K562 (cell line): ENCODE results near the gene SRSF5. TPM values are rescaled to one million over a fixed set of nuclear protein-coding genes. Genes with fewer than 3 reads are reported as not detected.

ENCODE experiments used
- ATAC-seq: fragments of 200-7000 bp; cut with Tn5 transposase; 3 replicates; pipeline ENCODE4 v1.9.1; 2020; ENCODE audit warnings: moderate library complexity
- BruUV-seq: library from RNA; stranded (reverse); fragments of 400-500 nt; replicated peaks from 2 replicates; lab custom pipeline; 2021; lab: Mats Ljungman, UMichigan
- CTCF ChIA-PET: fragments of 300-600 bp; formaldehyde crosslinking; extraction: SDS; loops from one replicate; lab custom pipeline; 2021; ENCODE audit warnings: low intra/inter-chr PET ratio; lab: Yijun Ruan, JAX
- POLR2A ChIA-PET: fragments of 300-600, 350-650 bp; sonication (Branson Sonifier 250); formaldehyde crosslinking; extraction: SDS; loops from one replicate; lab custom pipeline; 2021; ENCODE audit warnings: antibody characterized with exemption, inconsistent platforms; lab: Yijun Ruan, JAX
- DNase-seq, 4 experiments: peaks; one replicate each; pipeline versions ENCODE4 v3.0.0 to v3.0.0-alpha.2; 2011 to 2018; ENCODE audit warnings: low spot score in 3 of 4, mixed read lengths in 3 of 4; ENCODE audit errors: extremely low read depth in 1 of 4
- FAIRE-seq: peaks from 2 replicates; lab custom pipeline; 2011; peaks lifted over from hg19 to GRCh38; lab: Jason Lieb, UNC
- H2AFZ ChIP-seq: 2 replicates; pipeline ENCODE4 v1.6.0; 2011; ENCODE audit warnings: low read depth, low read length, control low read depth, inconsistent platforms
- H3K27ac ChIP-seq: fragments of 200-600 bp; 3 replicates; pipeline ENCODE4 v1.8.0; 2011; ENCODE audit warnings: low read depth, mild to moderate bottlenecking, control low read depth, inconsistent platforms, low read length, moderate library complexity, mixed read lengths; ENCODE audit errors: extremely low read depth
- H3K27me3 ChIP-seq, 2 experiments: fragments of 300-600 bp in 1 of 2; 2 replicates in 1 of 2; 3 replicates in 1 of 2; pipeline versions ENCODE4 v1.6.0 to v1.8.0; 2011; ENCODE audit warnings: inconsistent platforms in 2 of 2, low read length in 2 of 2, mild to moderate bottlenecking in 1 of 2, mixed read lengths in 1 of 2, moderate library complexity in 1 of 2; ENCODE audit not compliant: control insufficient read depth in 2 of 2, insufficient read depth in 2 of 2
- H3K36me3 ChIP-seq: fragments of 300-600 bp; 3 replicates; pipeline ENCODE4 v1.8.0; 2011; ENCODE audit warnings: mild to moderate bottlenecking, low read length, inconsistent platforms; ENCODE audit not compliant: control insufficient read depth, insufficient read depth
- H3K4me1 ChIP-seq, 2 experiments: fragments of 200-600 bp in 1 of 2; replicated peaks in 1 of 2; 2 replicates in 1 of 2; 3 replicates in 1 of 2; pipeline versions ENCODE4 v1.5.1 to v1.8.0; 2011; ENCODE audit warnings: inconsistent platforms in 2 of 2, low read length in 2 of 2, mild to moderate bottlenecking in 1 of 2, mixed read lengths in 1 of 2, moderate library complexity in 1 of 2; ENCODE audit not compliant: control insufficient read depth in 2 of 2, insufficient read depth in 2 of 2
- H3K4me2 ChIP-seq: 2 replicates; pipeline ENCODE4 v1.6.1; 2011; ENCODE audit warnings: low read length, control low read depth, inconsistent platforms, mixed read lengths; ENCODE audit not compliant: insufficient read depth
- H3K4me3 ChIP-seq: fragments of 200-600 bp; sonication (generic), shearing (Covaris generic); 2 replicates; pipeline ENCODE4 v1.5.1; 2016; ENCODE audit warnings: control low read depth, inconsistent platforms
- H3K79me2 ChIP-seq: fragments of 200-600 bp; 3 replicates; pipeline ENCODE4 v1.8.0; 2011; ENCODE audit warnings: low read length, inconsistent platforms; ENCODE audit not compliant: control insufficient read depth, insufficient read depth
- H3K9ac ChIP-seq, 2 experiments: 2 replicates each; pipeline versions ENCODE4 v1.6.0 to v1.6.1; 2011; ENCODE audit warnings: low read depth in 2 of 2, low read length in 2 of 2, control low read depth in 1 of 2, inconsistent platforms in 1 of 2, mild to moderate bottlenecking in 1 of 2, mixed read lengths in 1 of 2; ENCODE audit not compliant: insufficient read depth in 1 of 2
- H3K9me1 ChIP-seq: one replicate; pipeline ENCODE4 v1.6.0; 2011; ENCODE audit warnings: inconsistent platforms, mild to moderate bottlenecking, low read length, moderate library complexity; ENCODE audit not compliant: control insufficient read depth, insufficient read depth
- H3K9me3 ChIP-seq: replicated peaks from 2 replicates; pipeline ENCODE4 v1.5.1; 2011; ENCODE audit warnings: low read depth, low read length, inconsistent platforms; ENCODE audit not compliant: control insufficient read depth, insufficient read depth
- H4K20me1 ChIP-seq: replicated peaks from 2 replicates; pipeline ENCODE4 v1.6.1; 2011; ENCODE audit warnings: low read length, inconsistent platforms, mixed read lengths; ENCODE audit not compliant: control insufficient read depth, insufficient read depth
- C11orf30 ChIP-seq: fragments of 450-650 bp; IDR thresholded peaks from 2 replicates; pipeline ENCODE4 v1.6.1; 2016; ENCODE audit warnings: low read depth, mild to moderate bottlenecking
- CREM ChIP-seq: IDR thresholded peaks from 2 replicates; pipeline ENCODE4 v1.6.1; 2014; ENCODE audit warnings: antibody characterized with exemption, low read depth
- FOXA3 ChIP-seq, 2 experiments: fragments of 450-650 bp in 1 of 2; sonication (generic) in 1 of 2; formaldehyde crosslinking; IDR thresholded peaks in 1 of 2; conservative IDR thresholded peaks in 1 of 2; 2 replicates each; pipeline versions ENCODE4 v1.4.0 to v1.8.0; 2020 to 2022; ENCODE audit warnings: mild to moderate bottlenecking in 2 of 2, missing genetic modification reagents in 1 of 2
- FOXP1 ChIP-seq: sonication (generic); formaldehyde crosslinking; IDR thresholded peaks from 2 replicates; pipeline ENCODE4 v1.8.0; 2022; ENCODE audit warnings: mild to moderate bottlenecking, missing genetic modification reagents
- HLTF ChIP-seq: fragments of 450-650 bp; IDR thresholded peaks from 2 replicates; pipeline ENCODE4 v1.6.1; 2016
- PCBP1 ChIP-seq: fragments of 200-400 bp; formaldehyde crosslinking; IDR thresholded peaks from 2 replicates; pipeline ENCODE4 v1.6.1; 2018; ENCODE audit warnings: mild to moderate bottlenecking, low read depth, low read length; ENCODE audit not compliant: poor library complexity, severe bottlenecking
- PHF8 ChIP-seq: fragments of 200-600 bp; sonication (generic); IDR thresholded peaks from 2 replicates; pipeline ENCODE4 v1.6.1; 2012; ENCODE audit warnings: mixed run types, mild to moderate bottlenecking, inconsistent platforms, low read length, moderate library complexity, borderline replicate concordance
- POLR2A ChIP-seq: fragments of 450-650 bp; conservative IDR thresholded peaks from 2 replicates; pipeline ENCODE4 v1.6.1; 2016
- RBBP5 ChIP-seq: fragments of 200-600 bp; sonication (generic); IDR thresholded peaks from 2 replicates; pipeline ENCODE4 v1.6.1; 2012; ENCODE audit warnings: borderline replicate concordance, mild to moderate bottlenecking, low read length, control low read depth, inconsistent platforms; ENCODE audit not compliant: insufficient read depth, poor library complexity, severe bottlenecking
- RNF2 ChIP-seq: sonication (generic); IDR thresholded peaks from 2 replicates; pipeline ENCODE4 v1.6.1; 2016
- ZSCAN32 ChIP-seq: fragments of 450-650 bp; formaldehyde crosslinking; IDR thresholded peaks from 2 replicates; pipeline ENCODE4 v1.4.0; 2020; ENCODE audit warnings: mild to moderate bottlenecking, moderate library complexity
- WGBS: fragments of 100-300 bp; shearing (Covaris generic); methylation state at CpG from one replicate; pipeline ENCODE4 v1.1.6; 2016; ENCODE audit warnings: low coverage, mixed read lengths; ENCODE audit not compliant: insufficient coverage; ENCODE audit errors: missing lambda C conversion rate; 5-methylcytosine and 5-hydroxymethylcytosine counted together
- in situ Hi-C: fragments of 300-500 bp; cut with MboI; formaldehyde crosslinking; loops from 4 replicates; pipeline ENCODE4 v1.15.0; 2018; ENCODE audit warnings: inconsistent platforms, mixed read lengths
- intact Hi-C: fragments of 100-400 bp; cut with micrococcal nuclease; formaldehyde crosslinking; loops from 2 replicates; pipeline ENCODE4 v1.14.2; 2022
- polyA plus RNA-seq, 8 experiments: library from polyadenylated mRNA; depleted of rRNA in 4 of 8; stranded (reverse) in 5 of 8; unstranded in 3 of 8; fragments of >200 nt; fragmentation: Nextera tagmentation in 2 of 8; fragmentation: Illumina TruSeq in 1 of 8; extraction: Ambion mirVana in 2 of 8; extraction: Trizol in 1 of 8; gene quantifications; 2 replicates each; pipeline versions ENCODE4 v1.2.1 to v1.2.3, GENCODE V29; 2011 to 2014; ENCODE audit warnings: inconsistent platforms in 1 of 8, missing spikeins in 1 of 8
- total RNA-seq, 7 experiments: library from RNA; depleted of rRNA in 6 of 7; stranded (reverse); fragments of >200 nt in 6 of 7; fragmentation: Illumina TruSeq in 2 of 7; extraction: Trizol in 2 of 7; gene quantifications; 2 replicates each; pipeline versions ENCODE4 v1.2.1 to v1.2.3, GENCODE V29; 2011 to 2021; ENCODE audit warnings: low replicate concordance in 1 of 7
- TF ChIP-seq, protein P1 (sequence below), 2 experiments: fragments of 450-650 bp; conservative IDR thresholded peaks; 2 replicates each; pipeline ENCODE4 v1.6.1; 2017; ENCODE audit warnings: mild to moderate bottlenecking in 2 of 2, moderate library complexity in 2 of 2
- TF ChIP-seq, protein P2 (sequence below): fragments of 200-800 bp; sonication (Bioruptor generic); IDR thresholded peaks from 2 replicates; pipeline ENCODE4 v1.6.1; 2017; ENCODE audit warnings: missing genetic modification characterization, missing compliant biosample characterization
- TF ChIP-seq, protein P3 (sequence below), 2 experiments: fragments of 250-450 bp in 1 of 2; fragments of 450-650 bp in 1 of 2; sonication (Bioruptor Pico) in 1 of 2; IDR thresholded peaks; 2 replicates each; pipeline versions ENCODE4 v1.6.1 to v1.8.0; 2016 to 2021; ENCODE audit warnings: mild to moderate bottlenecking in 2 of 2, moderate library complexity in 2 of 2, missing compliant biosample characterization in 1 of 2, missing genetic modification characterization in 1 of 2
- TF ChIP-seq, protein P4 (sequence below): fragments of 250-450 bp; sonication (Bioruptor Pico); IDR thresholded peaks from 2 replicates; pipeline ENCODE4 v1.9.0; 2021; ENCODE audit warnings: mild to moderate bottlenecking, inconsistent platforms

Gene SRSF5
- total and polyA plus RNA-seq, 9 of the 15 experiments (the other 6 are each of a cell fraction or from before 2014, with no cell fraction given), result 108 to 460 (median 212) TPM

DNA sequence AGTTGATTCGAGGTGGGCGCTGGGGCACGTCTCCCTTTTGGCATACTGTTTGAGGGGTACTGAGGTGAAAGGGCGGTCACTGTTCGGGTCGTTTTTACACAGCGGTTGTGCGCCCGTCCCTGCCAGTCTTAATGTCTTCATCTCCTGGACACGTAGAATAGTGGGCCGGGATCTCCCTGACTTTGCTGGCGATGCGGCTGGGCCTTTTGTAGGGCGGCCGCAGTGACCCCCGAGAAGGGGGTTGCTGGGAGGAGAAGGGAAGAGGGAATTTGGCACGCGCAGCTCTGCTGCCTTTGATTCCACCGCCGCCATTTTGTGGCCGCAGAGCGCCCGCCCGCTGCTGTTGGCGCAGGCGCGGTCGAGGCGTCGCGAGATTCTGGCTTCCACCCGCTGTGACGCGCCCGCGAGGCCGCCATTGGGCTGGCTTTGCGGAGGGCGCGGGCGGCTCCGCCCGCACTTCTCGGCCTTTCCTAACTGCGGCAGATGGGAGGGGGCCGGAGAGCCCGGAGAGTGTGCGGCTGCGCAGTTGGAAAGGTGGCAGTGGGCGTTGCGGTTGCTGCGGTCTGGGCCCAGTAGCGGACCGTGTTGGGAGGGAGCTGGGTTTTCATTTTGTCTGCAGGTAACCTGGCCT is 542 bp downstream of the SRSF5 start:
- WGBS, result under 1% methylated on average over 43 of the region's 54 CpGs
- Histone ChIP-seq H3K36me3 (peaks cover 48% of the 10 kb centered on the region), H3K27me3 (no peaks in the 10 kb centered on the region), H4K20me1 (peaks cover 25% of the 10 kb centered on the region), H3K27ac (peak overlapping the region; percentile 100), H3K4me3 (peak overlapping the region; percentile 100), H3K4me2 (peak overlapping the region; percentile 95), H3K9me1 (peaks cover 7% of the 10 kb centered on the region), H3K4me1 (peaks cover 8 to 11% of the 10 kb centered on the region in 2 experiments; a peak in 3 of 5 replicates), H3K9ac (peak overlapping the region; percentile 100), H3K79me2 (peaks cover 45% of the 10 kb centered on the region), H2AFZ (peak overlapping the region; percentile 79), H3K9me3 (0 out of 2 replicates have a peak, but pooled peaks cover 2% of the 10 kb centered on the region)
- BruUV-seq, result TSS peak; percentile 37
- CTCF ChIA-PET, result no interaction called here
- ATAC-seq (peak; percentile 93), DNase-seq (peak; percentile 69 to 92 (median 81)), FAIRE-seq (peak; percentile 75)
- POLR2A ChIA-PET, result interaction anchor here (0.6 to 2.8 kb wide), 20 partner anchors 8 to 224 kb away, joined by 3 to 24 read pairs (median 5); partner anchors contain the start of gene SUSD6
- in situ Hi-C loops (no loop called here), intact Hi-C loops (no loop called here)
- TF ChIP-seq FOXA3 (CRISPR knock-in tag; conservative IDR thresholded peaks at IDR 0.05 in 1 of 2, IDR thresholded peaks at IDR 0.05 in 1 of 2) (no peak), FOXP1 (CRISPR knock-in tag) (0 out of 2 replicates have a peak, but pooled peaks have one; percentile 31), POLR2A (peak; percentile 86), HLTF (no peak), PHF8 (peak; percentile 32), PCBP1 (peak; percentile 75), CREM (peak; percentile 80), C11orf30 (0 out of 2 replicates have a peak, but pooled peaks have one; percentile 6), RBBP5 (peak; percentile 73), ZSCAN32 (CRISPR knock-in tag) (no peak), RNF2 (0 out of 2 replicates have a peak, but pooled peaks have one; percentile 8)
- TF ChIP-seq, protein P1, sequence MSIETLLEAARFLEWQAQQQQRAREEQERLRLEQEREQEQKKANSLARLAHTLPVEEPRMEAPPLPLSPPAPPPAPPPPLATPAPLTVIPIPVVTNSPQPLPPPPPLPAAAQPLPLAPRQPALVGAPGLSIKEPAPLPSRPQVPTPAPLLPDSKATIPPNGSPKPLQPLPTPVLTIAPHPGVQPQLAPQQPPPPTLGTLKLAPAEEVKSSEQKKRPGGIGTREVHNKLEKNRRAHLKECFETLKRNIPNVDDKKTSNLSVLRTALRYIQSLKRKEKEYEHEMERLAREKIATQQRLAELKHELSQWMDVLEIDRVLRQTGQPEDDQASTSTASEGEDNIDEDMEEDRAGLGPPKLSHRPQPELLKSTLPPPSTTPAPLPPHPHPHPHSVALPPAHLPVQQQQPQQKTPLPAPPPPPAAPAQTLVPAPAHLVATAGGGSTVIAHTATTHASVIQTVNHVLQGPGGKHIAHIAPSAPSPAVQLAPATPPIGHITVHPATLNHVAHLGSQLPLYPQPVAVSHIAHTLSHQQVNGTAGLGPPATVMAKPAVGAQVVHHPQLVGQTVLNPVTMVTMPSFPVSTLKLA (conservative IDR thresholded peaks at IDR 0.05), result peak in 1 of 2 experiments; percentile 26; a peak in 1 of 4 replicates
- TF ChIP-seq, protein P2, sequence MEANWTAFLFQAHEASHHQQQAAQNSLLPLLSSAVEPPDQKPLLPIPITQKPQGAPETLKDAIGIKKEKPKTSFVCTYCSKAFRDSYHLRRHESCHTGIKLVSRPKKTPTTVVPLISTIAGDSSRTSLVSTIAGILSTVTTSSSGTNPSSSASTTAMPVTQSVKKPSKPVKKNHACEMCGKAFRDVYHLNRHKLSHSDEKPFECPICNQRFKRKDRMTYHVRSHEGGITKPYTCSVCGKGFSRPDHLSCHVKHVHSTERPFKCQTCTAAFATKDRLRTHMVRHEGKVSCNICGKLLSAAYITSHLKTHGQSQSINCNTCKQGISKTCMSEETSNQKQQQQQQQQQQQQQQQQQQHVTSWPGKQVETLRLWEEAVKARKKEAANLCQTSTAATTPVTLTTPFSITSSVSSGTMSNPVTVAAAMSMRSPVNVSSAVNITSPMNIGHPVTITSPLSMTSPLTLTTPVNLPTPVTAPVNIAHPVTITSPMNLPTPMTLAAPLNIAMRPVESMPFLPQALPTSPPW (CRISPR knock-in tag), result peak; percentile 54
- TF ChIP-seq, protein P3, sequence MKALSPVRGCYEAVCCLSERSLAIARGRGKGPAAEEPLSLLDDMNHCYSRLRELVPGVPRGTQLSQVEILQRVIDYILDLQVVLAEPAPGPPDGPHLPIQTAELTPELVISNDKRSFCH (CRISPR knock-in tag; IDR thresholded peaks at IDR 0.05), result no peak
- TF ChIP-seq, protein P3 (tag; IDR thresholded peaks at IDR 0.05), result peak; percentile 43; the same call in 1 of the 2 replicates
- TF ChIP-seq, protein P4, sequence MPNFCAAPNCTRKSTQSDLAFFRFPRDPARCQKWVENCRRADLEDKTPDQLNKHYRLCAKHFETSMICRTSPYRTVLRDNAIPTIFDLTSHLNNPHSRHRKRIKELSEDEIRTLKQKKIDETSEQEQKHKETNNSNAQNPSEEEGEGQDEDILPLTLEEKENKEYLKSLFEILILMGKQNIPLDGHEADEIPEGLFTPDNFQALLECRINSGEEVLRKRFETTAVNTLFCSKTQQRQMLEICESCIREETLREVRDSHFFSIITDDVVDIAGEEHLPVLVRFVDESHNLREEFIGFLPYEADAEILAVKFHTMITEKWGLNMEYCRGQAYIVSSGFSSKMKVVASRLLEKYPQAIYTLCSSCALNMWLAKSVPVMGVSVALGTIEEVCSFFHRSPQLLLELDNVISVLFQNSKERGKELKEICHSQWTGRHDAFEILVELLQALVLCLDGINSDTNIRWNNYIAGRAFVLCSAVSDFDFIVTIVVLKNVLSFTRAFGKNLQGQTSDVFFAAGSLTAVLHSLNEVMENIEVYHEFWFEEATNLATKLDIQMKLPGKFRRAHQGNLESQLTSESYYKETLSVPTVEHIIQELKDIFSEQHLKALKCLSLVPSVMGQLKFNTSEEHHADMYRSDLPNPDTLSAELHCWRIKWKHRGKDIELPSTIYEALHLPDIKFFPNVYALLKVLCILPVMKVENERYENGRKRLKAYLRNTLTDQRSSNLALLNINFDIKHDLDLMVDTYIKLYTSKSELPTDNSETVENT, result 0 out of 2 replicates have a peak, but pooled peaks have one; percentile 16
